ENCODE measurements around the gene THSD4. TPM values are rescaled to one million over a fixed set of nuclear protein-coding genes. Genes with fewer than 3 reads are reported as not detected.

The THSD4 gene
- total RNA-seq, 1 experiment from 2014 or later, result 24.2 TPM

DNA sequence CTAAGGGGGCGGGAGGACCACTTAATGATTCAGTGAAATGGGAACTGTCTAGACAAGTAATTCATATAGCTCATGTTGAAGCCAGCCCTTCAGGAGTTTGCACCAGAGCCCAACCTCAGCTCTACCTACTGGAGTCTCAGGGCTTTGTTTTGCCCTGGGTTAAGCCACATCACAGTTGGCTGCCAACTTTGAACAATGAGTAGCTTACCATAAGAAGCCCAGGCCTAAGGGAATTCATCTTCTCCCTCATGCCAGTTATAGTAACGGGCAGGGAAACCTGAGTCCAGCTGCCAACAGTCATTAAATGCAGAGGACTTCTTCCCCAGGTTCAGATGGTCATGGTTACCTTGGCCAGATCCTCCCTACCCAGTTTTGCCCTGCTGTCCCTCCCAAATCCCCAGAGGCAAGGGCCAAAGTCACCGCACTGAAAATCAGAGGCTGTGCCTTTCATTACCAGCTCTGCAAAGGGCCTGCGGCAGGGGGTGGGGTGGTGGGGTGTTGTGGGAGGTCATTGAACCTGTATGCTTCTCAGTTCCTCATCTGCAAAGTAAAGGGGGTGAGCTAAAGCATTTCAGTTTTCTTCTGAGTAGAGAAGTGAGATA, 392.9 kb downstream of the THSD4 start:
- Mint-ChIP-seq H3K27me3 (ENCODE audit: unreplicated experiment) (no peaks in the 10 kb centered on the region), H3K27ac (ENCODE audit: unreplicated experiment) (no peak overlapping the region), H3K4me1 (ENCODE audit: low read depth, unreplicated experiment) (no peaks in the 10 kb centered on the region), H3K36me3 (ENCODE audit: insufficient read depth, unreplicated experiment) (no peaks in the 10 kb centered on the region), H3K4me3 (ENCODE audit: low read depth, unreplicated experiment) (no peak overlapping the region), H3K9me3 (ENCODE audit: low read depth, unreplicated experiment) (no peaks in the 10 kb centered on the region)
- intact Hi-C loops (cut with micrococcal nuclease; ENCODE audit: unreplicated experiment), result no loop called here
- TF ChIP-seq, protein P1, sequence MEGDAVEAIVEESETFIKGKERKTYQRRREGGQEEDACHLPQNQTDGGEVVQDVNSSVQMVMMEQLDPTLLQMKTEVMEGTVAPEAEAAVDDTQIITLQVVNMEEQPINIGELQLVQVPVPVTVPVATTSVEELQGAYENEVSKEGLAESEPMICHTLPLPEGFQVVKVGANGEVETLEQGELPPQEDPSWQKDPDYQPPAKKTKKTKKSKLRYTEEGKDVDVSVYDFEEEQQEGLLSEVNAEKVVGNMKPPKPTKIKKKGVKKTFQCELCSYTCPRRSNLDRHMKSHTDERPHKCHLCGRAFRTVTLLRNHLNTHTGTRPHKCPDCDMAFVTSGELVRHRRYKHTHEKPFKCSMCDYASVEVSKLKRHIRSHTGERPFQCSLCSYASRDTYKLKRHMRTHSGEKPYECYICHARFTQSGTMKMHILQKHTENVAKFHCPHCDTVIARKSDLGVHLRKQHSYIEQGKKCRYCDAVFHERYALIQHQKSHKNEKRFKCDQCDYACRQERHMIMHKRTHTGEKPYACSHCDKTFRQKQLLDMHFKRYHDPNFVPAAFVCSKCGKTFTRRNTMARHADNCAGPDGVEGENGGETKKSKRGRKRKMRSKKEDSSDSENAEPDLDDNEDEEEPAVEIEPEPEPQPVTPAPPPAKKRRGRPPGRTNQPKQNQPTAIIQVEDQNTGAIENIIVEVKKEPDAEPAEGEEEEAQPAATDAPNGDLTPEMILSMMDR (IDR thresholded peaks at IDR 0.05; ENCODE audit: unreplicated experiment), result no peak
- no TSS peak for BruUV-seq (replicated peaks)
- CTCF ChIA-PET, result interaction anchor here (0.6 kb wide), 1 partner anchor 80 kb away, joined by 3 read pairs; no protein-coding TSS in a partner anchor
- no peak for DNase-seq

DNA sequence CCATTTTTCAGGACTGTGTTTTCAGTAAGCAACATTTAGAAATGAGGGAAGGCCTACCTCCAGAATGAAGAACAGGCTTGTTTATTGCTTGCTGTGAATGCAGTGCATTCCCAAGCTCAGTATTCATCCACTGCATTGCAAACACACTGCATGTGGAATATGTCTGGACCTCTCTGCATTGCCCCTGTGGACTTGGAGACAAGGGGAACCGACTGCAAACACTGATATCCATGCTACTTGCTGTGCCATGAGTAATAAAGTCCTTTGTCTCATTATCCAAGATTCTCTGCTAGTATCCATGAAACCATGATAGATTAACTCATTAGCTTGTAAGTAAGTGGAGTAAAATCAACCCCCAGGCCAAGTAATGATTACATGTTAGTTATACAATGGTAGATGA, 393.9 kb downstream of the THSD4 start:
- no peak for DNase-seq
- Mint-ChIP-seq H3K4me3 (ENCODE audit: low read depth, unreplicated experiment) (no peak overlapping the region), H3K36me3 (ENCODE audit: insufficient read depth, unreplicated experiment) (peaks cover 5% of the 10 kb centered on the region), H3K27ac (ENCODE audit: unreplicated experiment) (no peak overlapping the region), H3K4me1 (ENCODE audit: low read depth, unreplicated experiment) (no peaks in the 10 kb centered on the region), H3K27me3 (ENCODE audit: unreplicated experiment) (no peaks in the 10 kb centered on the region), H3K9me3 (ENCODE audit: low read depth, unreplicated experiment) (no peaks in the 10 kb centered on the region)
- TF ChIP-seq, protein P1 (IDR thresholded peaks at IDR 0.05; ENCODE audit: unreplicated experiment), result no peak
- BruUV-seq (replicated peaks), result no TSS peak
- intact Hi-C loops (cut with micrococcal nuclease; ENCODE audit: unreplicated experiment), result no loop called here
- CTCF ChIA-PET, result interaction anchor here (0.6 kb wide), 1 partner anchor 44 kb away, joined by 6 read pairs; no protein-coding TSS in a partner anchor

DNA sequence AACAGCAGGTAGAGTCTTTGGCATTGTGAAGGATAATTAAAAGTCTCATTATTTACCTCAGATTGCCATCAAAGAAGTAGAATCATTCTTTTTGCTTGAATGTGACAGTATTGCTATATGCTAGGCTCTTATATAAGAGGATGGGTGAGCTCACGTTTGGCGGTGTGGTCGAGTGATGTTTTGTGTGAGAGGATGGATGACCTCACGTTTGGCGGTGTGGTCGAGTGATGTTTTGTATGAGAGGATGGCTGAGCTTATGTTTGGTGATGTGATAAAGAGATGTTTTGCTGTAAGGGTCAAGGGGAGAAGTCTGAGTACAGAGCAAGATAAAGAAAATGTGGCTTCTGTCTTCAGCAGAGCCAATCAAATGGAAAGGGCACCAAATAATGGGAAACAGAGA, 395.5 kb downstream of the THSD4 start:
- H3K4me3 Mint-ChIP-seq (ENCODE audit: low read depth, unreplicated experiment), result no peak overlapping the region
- H3K27ac Mint-ChIP-seq (ENCODE audit: unreplicated experiment), result no peak overlapping the region
- CTCF ChIA-PET, result interaction anchor here (0.7 kb wide), 1 partner anchor 179 kb away, joined by 3 read pairs; no protein-coding TSS in a partner anchor
- no TSS peak for BruUV-seq (replicated peaks)
- no peaks in the 10 kb centered on the region for H3K27me3 Mint-ChIP-seq (ENCODE audit: unreplicated experiment)
- TF ChIP-seq, protein P1 (IDR thresholded peaks at IDR 0.05; ENCODE audit: unreplicated experiment), result no peak
- no peak for DNase-seq
- intact Hi-C loops (cut with micrococcal nuclease; ENCODE audit: unreplicated experiment), result no loop called here
- peaks cover 5% of the 10 kb centered on the region for H3K36me3 Mint-ChIP-seq (ENCODE audit: insufficient read depth, unreplicated experiment)
- H3K4me1 Mint-ChIP-seq (ENCODE audit: low read depth, unreplicated experiment), result peaks cover 4% of the 10 kb centered on the region
- no peaks in the 10 kb centered on the region for H3K9me3 Mint-ChIP-seq (ENCODE audit: low read depth, unreplicated experiment)

DNA sequence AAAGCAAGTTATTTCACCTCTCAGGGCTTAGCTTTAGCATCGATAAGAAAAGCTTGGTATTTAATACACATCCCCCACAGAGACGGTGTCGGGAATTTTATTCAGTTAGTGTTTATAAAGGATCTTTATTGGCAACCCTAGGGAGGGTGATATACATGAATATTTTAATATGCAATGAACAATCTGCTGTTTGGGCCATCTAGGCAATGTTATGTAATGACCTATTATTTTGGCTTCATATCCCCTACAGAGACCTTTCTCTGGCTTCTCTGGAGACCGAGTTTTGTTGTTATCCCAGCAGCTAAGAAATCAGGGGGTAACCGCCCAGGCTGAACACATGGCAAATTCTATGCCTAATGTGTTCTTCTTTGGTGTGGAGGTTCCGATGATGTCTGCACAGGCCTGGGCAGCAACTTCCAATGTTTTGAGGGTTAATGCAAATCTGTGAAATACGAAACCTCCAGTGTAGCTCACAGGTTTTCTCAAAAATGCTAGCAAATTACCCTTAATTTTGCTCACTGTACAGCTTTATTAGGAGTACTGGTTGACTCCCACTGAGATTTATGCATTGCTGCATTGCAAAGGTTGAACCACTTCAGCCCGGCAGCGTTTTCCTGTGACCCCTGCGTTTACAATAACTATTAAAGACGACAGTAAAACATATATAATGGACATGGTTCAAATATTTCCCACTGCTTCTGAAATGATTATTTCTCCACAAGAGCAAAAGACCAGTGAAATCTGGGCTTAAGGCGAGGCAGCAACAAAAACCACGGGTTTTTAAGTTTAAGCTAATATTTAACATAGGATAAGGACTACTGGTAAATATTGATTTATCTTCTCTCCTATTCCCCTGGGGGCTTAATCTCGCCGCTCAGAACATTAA, 396.8 kb downstream of the THSD4 start:
- peaks cover 5% of the 10 kb centered on the region for H3K36me3 Mint-ChIP-seq (ENCODE audit: insufficient read depth, unreplicated experiment)
- CTCF ChIA-PET, result interaction anchor here (0.7 to 0.9 kb wide), 2 partner anchors 232 to 461 kb away, joined by 3 read pairs; no protein-coding TSS in a partner anchor

More for the DNA sequence above, 396.8 kb downstream of the THSD4 start:
- H3K4me3 Mint-ChIP-seq (ENCODE audit: low read depth, unreplicated experiment), result no peak overlapping the region
- no peaks in the 10 kb centered on the region for H3K9me3 Mint-ChIP-seq (ENCODE audit: low read depth, unreplicated experiment)
- intact Hi-C loops (cut with micrococcal nuclease; ENCODE audit: unreplicated experiment), result no loop called here
- no TSS peak for BruUV-seq (replicated peaks)
- H3K27ac Mint-ChIP-seq (ENCODE audit: unreplicated experiment), result no peak overlapping the region
- H3K27me3 Mint-ChIP-seq (ENCODE audit: unreplicated experiment), result no peaks in the 10 kb centered on the region
- no peak for DNase-seq
- TF ChIP-seq, protein P1 (IDR thresholded peaks at IDR 0.05; ENCODE audit: unreplicated experiment), result no peak
- H3K4me1 Mint-ChIP-seq (ENCODE audit: low read depth, unreplicated experiment), result peaks cover 8% of the 10 kb centered on the region
